ENCODE data around the gene SSBP3. TPM values are rescaled to one million over a fixed set of nuclear protein-coding genes. Genes with fewer than 3 reads are reported as not detected.

SSBP3 gene
- total and polyA plus RNA-seq, 2 experiments from 2014 or later, result 47.4 to 68.6 TPM

GRCh38 chr1:54302951-54303843, 103.0 kb downstream of the SSBP3 start:
- Histone ChIP-seq H3K36me3 (ENCODE audit: insufficient read depth) (no peaks in the 10 kb centered on the region), H2AFZ (no peak overlapping the region), H3F3A (replicated peaks; ENCODE audit: low read depth) (no peaks in the 10 kb centered on the region), H3K4me2 (no peak overlapping the region), H3K27ac (ENCODE audit: low read depth) (no peak overlapping the region), H3K4me1 (ENCODE audit: insufficient read depth) (peaks cover 60% of the 10 kb centered on the region), H4K20me1 (replicated peaks; ENCODE audit: insufficient read depth) (peaks cover 41% of the 10 kb centered on the region), H3K27me3 (ENCODE audit: insufficient read depth) (no peaks in the 10 kb centered on the region), H3K9me2 (ENCODE audit: insufficient read depth) (no peaks in the 10 kb centered on the region), H3K4me3 (no peak overlapping the region), H3K79me2 (replicated peaks; ENCODE audit: insufficient read depth) (peaks cover 98% of the 10 kb centered on the region)
- DNase-seq (ENCODE audit: low spot score), result no peak
- peak; percentile 7; the same call in 1 of the 3 replicates for ATAC-seq
- Mint-ChIP-seq H3K27me3 (ENCODE audit: insufficient read depth, low read depth, poor library complexity) (peaks cover 29% of the 10 kb centered on the region), H3K4me3 (no peak overlapping the region; the same call in 2 of the 3 replicates), H3K9me3 (no peaks in the 10 kb centered on the region), H3K4me1 (peaks cover 91% of the 10 kb centered on the region), H3K27ac (0 out of 2 replicates have a peak overlapping the region, but pooled peaks have one; percentile 11), H3K36me3 (ENCODE audit: low read depth) (peaks cover 6% of the 10 kb centered on the region; the same call in 2 of the 3 replicates)
- no peak for TF ChIP-seq EZH2phosphoT487 (IDR thresholded peaks at IDR 0.05; ENCODE audit: unreplicated experiment)
- no peak for TF ChIP-seq CREB1 (CRISPR knock-in tag; IDR thresholded peaks at IDR 0.05; ENCODE audit: low read depth)
- no peak for TF ChIP-seq ZNF114 (CRISPR knock-in tag; IDR thresholded peaks at IDR 0.05)
- TF ChIP-seq, protein P1, sequence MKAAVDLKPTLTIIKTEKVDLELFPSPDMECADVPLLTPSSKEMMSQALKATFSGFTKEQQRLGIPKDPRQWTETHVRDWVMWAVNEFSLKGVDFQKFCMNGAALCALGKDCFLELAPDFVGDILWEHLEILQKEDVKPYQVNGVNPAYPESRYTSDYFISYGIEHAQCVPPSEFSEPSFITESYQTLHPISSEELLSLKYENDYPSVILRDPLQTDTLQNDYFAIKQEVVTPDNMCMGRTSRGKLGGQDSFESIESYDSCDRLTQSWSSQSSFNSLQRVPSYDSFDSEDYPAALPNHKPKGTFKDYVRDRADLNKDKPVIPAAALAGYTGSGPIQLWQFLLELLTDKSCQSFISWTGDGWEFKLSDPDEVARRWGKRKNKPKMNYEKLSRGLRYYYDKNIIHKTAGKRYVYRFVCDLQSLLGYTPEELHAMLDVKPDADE (IDR thresholded peaks at IDR 0.05), result no peak
- no peak for TF ChIP-seq STAT1 (IDR thresholded peaks at IDR 0.05; ENCODE audit: unreplicated experiment)
- no peak for TF ChIP-seq POLR2AphosphoS5 (IDR thresholded peaks at IDR 0.05; ENCODE audit: low read depth)
- no peak for TF ChIP-seq REST (IDR thresholded peaks at IDR 0.05; ENCODE audit: unreplicated experiment)
- TF ChIP-seq EZH2 (IDR thresholded peaks at IDR 0.05; ENCODE audit: low read depth, unreplicated experiment), result no peak
- TF ChIP-seq CTCF (conservative IDR thresholded peaks at IDR 0.05; ENCODE audit: low read depth in 2 of 2), result no peak
- TF ChIP-seq ZNF331 (CRISPR knock-in tag; IDR thresholded peaks at IDR 0.05; ENCODE audit: low read depth), result no peak
- TF ChIP-seq, protein P2, sequence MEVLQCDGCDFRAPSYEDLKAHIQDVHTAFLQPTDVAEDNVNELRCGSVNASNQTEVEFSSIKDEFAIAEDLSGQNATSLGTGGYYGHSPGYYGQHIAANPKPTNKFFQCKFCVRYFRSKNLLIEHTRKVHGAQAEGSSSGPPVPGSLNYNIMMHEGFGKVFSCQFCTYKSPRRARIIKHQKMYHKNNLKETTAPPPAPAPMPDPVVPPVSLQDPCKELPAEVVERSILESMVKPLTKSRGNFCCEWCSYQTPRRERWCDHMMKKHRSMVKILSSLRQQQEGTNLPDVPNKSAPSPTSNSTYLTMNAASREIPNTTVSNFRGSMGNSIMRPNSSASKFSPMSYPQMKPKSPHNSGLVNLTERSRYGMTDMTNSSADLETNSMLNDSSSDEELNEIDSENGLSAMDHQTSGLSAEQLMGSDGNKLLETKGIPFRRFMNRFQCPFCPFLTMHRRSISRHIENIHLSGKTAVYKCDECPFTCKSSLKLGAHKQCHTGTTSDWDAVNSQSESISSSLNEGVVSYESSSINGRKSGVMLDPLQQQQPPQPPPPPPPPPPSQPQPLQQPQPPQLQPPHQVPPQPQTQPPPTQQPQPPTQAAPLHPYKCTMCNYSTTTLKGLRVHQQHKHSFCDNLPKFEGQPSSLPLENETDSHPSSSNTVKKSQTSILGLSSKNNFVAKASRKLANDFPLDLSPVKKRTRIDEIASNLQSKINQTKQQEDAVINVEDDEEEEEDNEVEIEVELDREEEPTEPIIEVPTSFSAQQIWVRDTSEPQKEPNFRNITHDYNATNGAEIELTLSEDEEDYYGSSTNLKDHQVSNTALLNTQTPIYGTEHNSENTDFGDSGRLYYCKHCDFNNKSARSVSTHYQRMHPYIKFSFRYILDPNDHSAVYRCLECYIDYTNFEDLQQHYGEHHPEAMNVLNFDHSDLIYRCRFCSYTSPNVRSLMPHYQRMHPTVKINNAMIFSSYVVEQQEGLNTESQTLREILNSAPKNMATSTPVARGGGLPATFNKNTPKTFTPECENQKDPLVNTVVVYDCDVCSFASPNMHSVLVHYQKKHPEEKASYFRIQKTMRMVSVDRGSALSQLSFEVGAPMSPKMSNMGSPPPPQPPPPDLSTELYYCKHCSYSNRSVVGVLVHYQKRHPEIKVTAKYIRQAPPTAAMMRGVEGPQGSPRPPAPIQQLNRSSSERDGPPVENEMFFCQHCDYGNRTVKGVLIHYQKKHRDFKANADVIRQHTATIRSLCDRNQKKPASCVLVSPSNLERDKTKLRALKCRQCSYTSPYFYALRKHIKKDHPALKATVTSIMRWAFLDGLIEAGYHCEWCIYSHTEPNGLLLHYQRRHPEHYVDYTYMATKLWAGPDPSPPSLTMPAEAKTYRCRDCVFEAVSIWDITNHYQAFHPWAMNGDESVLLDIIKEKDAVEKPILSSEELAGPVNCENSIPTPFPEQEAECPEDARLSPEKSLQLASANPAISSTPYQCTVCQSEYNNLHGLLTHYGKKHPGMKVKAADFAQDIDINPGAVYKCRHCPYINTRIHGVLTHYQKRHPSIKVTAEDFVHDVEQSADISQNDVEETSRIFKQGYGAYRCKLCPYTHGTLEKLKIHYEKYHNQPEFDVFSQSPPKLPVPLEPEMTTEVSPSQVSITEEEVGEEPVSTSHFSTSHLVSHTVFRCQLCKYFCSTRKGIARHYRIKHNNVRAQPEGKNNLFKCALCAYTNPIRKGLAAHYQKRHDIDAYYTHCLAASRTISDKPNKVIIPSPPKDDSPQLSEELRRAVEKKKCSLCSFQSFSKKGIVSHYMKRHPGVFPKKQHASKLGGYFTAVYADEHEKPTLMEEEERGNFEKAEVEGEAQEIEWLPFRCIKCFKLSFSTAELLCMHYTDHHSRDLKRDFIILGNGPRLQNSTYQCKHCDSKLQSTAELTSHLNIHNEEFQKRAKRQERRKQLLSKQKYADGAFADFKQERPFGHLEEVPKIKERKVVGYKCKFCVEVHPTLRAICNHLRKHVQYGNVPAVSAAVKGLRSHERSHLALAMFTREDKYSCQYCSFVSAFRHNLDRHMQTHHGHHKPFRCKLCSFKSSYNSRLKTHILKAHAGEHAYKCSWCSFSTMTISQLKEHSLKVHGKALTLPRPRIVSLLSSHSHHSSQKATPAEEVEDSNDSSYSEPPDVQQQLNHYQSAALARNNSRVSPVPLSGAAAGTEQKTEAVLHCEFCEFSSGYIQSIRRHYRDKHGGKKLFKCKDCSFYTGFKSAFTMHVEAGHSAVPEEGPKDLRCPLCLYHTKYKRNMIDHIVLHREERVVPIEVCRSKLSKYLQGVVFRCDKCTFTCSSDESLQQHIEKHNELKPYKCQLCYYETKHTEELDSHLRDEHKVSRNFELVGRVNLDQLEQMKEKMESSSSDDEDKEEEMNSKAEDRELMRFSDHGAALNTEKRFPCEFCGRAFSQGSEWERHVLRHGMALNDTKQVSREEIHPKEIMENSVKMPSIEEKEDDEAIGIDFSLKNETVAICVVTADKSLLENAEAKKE (CRISPR knock-in tag; IDR thresholded peaks at IDR 0.05), result no peak
- TF ChIP-seq NANOG (IDR thresholded peaks at IDR 0.05; ENCODE audit: borderline replicate concordance), result no peak
- TF ChIP-seq JUNB (IDR thresholded peaks at IDR 0.05; ENCODE audit: unreplicated experiment), result no peak
